SK-N-MC (cell line): ENCODE measurements around the gene ABCA12.

Source experiments
- EZH2 ChIP-seq: fragments of 200-600 bp; sonication (generic); IDR thresholded peaks from one replicate; pipeline ENCODE4 v1.6.1; 2017; ENCODE audit warnings: antibody characterized with exemption
- FOXP2 ChIP-seq: optimal IDR thresholded peaks from 2 replicates; pipeline ENCODE3; 2011; ENCODE audit warnings: mild to moderate bottlenecking, moderate library complexity; ENCODE audit not compliant: insufficient read depth; ENCODE audit errors: extremely low read length, control extremely low read depth
- POLR2AphosphoS5 ChIP-seq: IDR thresholded peaks from 2 replicates; pipeline ENCODE4 v1.6.1; 2012; ENCODE audit warnings: mild to moderate bottlenecking, low read depth, low read length, borderline replicate concordance

DNA sequence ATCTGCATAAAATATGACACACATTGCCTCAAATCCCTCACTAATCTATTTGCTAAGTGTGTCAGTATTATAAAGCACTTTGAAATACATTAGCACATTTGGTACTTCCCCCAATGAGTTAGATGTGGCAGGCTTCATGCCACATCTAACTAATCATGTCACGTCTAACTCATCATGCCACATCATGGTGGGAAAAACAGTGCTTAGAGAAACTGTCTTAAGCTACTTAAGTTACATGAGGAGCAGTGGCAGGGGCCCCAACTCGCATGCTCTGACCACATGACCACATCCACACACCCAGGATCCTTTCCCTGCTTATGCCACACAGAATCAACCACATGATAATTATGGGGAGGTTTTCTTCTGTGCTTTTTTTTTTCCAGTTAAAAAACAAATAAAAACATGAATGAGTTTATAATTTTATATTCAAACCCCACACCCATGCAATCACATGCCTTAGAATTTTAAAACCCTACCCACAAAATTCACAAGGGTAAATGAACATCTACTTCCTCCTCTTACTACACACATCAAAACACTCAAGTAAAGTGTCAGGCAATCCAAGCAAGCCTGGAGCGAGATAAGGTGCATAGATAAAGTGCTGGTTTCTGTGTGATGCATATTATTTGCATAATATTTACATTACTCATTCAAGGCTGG is 1.6 kb downstream of the ABCA12 start:
- TF ChIP-seq FOXP2 (peak; percentile 48), POLR2AphosphoS5 (peak; percentile 46; the same call in 1 of the 2 replicates), EZH2 (no peak)
